GM23338 (cell line): ENCODE measurements around the gene TUBA1B. TPM values are rescaled to one million over a fixed set of nuclear protein-coding genes. Genes with fewer than 3 reads are reported as not detected.

Source experiments
- ATAC-seq: fragments of 200-7000 bp; cut with Tn5 transposase; 3 replicates; pipeline ENCODE4 v1.9.1; 2020
- DNase-seq: peaks from one replicate; pipeline ENCODE4 v3.0.0-alpha.2; 2015; ENCODE audit warnings: low spot score
- H2AFZ ChIP-seq: fragments of 200-600 bp; sonication (generic); 2 replicates; pipeline ENCODE4 v1.8.0; 2016; ENCODE audit warnings: antibody characterized with exemption, mild to moderate bottlenecking, moderate library complexity
- H3F3A ChIP-seq: fragments of 200-600 bp; sonication (generic); replicated peaks from 2 replicates; pipeline ENCODE4 v1.8.0; 2017; ENCODE audit warnings: antibody characterized with exemption, mixed run types, low read depth
- H3K27ac ChIP-seq: fragments of 200-600 bp; sonication (generic); 2 replicates; pipeline ENCODE4 v1.6.1; 2016; ENCODE audit warnings: low read depth
- H3K27me3 ChIP-seq: fragments of 200-600 bp; sonication (generic); 2 replicates; pipeline ENCODE4 v1.8.0; 2016; ENCODE audit warnings: mild to moderate bottlenecking, mixed run types, moderate library complexity; ENCODE audit not compliant: insufficient read depth
- H3K36me3 ChIP-seq: fragments of 200-600 bp; sonication (generic); 2 replicates; pipeline ENCODE4 v1.8.0; 2016; ENCODE audit warnings: mild to moderate bottlenecking; ENCODE audit not compliant: insufficient read depth
- H3K4me1 ChIP-seq: fragments of 200-600 bp; sonication (generic); 2 replicates; pipeline ENCODE4 v1.8.0; 2016; ENCODE audit warnings: mild to moderate bottlenecking, moderate library complexity; ENCODE audit not compliant: insufficient read depth
- H3K4me2 ChIP-seq: fragments of 200-600 bp; sonication (generic); 2 replicates; pipeline ENCODE4 v1.7.1; 2017; ENCODE audit warnings: mixed run types
- H3K4me3 ChIP-seq: fragments of 200-600 bp; sonication (generic); 2 replicates; pipeline ENCODE4 v1.6.1; 2016; ENCODE audit warnings: mixed run types
- H3K79me2 ChIP-seq: fragments of 200-600 bp; sonication (generic); replicated peaks from 2 replicates; pipeline ENCODE4 v1.8.0; 2017; ENCODE audit warnings: mild to moderate bottlenecking; ENCODE audit not compliant: insufficient read depth
- H3K9me2 ChIP-seq: fragments of 200-600 bp; sonication (generic); 2 replicates; pipeline ENCODE4 v1.8.0; 2017; ENCODE audit not compliant: insufficient read depth
- H4K20me1 ChIP-seq: fragments of 200-600 bp; sonication (generic); replicated peaks from 2 replicates; pipeline ENCODE4 v1.8.0; 2017; ENCODE audit warnings: mild to moderate bottlenecking; ENCODE audit not compliant: insufficient read depth
- H3K27ac Mint-ChIP-seq: 2 replicates; pipeline ENCODE4 v1.8.0; 2020; ENCODE audit warnings: inconsistent platforms, mild to moderate bottlenecking, moderate library complexity, mixed read lengths
- H3K27me3 Mint-ChIP-seq: 3 replicates; pipeline ENCODE4 v1.8.0; 2022; ENCODE audit warnings: low read depth, mild to moderate bottlenecking, moderate library complexity, mixed read lengths, inconsistent platforms; ENCODE audit not compliant: insufficient read depth, poor library complexity
- H3K36me3 Mint-ChIP-seq: 3 replicates; pipeline ENCODE4 v1.8.0; 2021; ENCODE audit warnings: low read depth, mild to moderate bottlenecking, inconsistent platforms, moderate library complexity, mixed read lengths
- H3K4me1 Mint-ChIP-seq: 3 replicates; pipeline ENCODE4 v1.8.0; 2020; ENCODE audit warnings: mild to moderate bottlenecking, inconsistent platforms, mixed read lengths
- H3K4me3 Mint-ChIP-seq: 3 replicates; pipeline ENCODE4 v1.8.0; 2021; ENCODE audit warnings: moderate library complexity, mild to moderate bottlenecking, inconsistent platforms, mixed read lengths
- H3K9me3 Mint-ChIP-seq: 3 replicates; pipeline ENCODE4 v1.8.0; 2020; ENCODE audit warnings: moderate library complexity, mild to moderate bottlenecking, inconsistent platforms, mixed read lengths
- CREB1 ChIP-seq: fragments of 250-450 bp; sonication (Bioruptor Pico); IDR thresholded peaks from 2 replicates; pipeline ENCODE4 v1.5.0; 2020; ENCODE audit warnings: low read depth, mild to moderate bottlenecking, moderate library complexity
- EZH2 ChIP-seq: fragments of 200-600 bp; sonication (generic); IDR thresholded peaks from one replicate; pipeline ENCODE4 v1.8.0; 2017; ENCODE audit warnings: antibody characterized with exemption, mild to moderate bottlenecking, low read depth; ENCODE audit not compliant: unreplicated experiment
- POLR2AphosphoS5 ChIP-seq: IDR thresholded peaks from 2 replicates; pipeline ENCODE4 v1.6.1; 2016; ENCODE audit warnings: antibody characterized with exemption, low read depth
- ZNF114 ChIP-seq: fragments of 250-450 bp; sonication (Bioruptor Pico); IDR thresholded peaks from 2 replicates; pipeline ENCODE4 v1.5.0; 2020; ENCODE audit warnings: mild to moderate bottlenecking, moderate library complexity
- ZNF331 ChIP-seq: fragments of 250-450 bp; sonication (Bioruptor Pico); IDR thresholded peaks from 2 replicates; pipeline ENCODE4 v1.5.0; 2020; ENCODE audit warnings: low read depth, mild to moderate bottlenecking, moderate library complexity
- polyA plus RNA-seq: library from polyadenylated mRNA; unstranded; fragments of >200 nt; fragmentation: Nextera tagmentation; extraction: Ambion mirVana; gene quantifications from 2 replicates; pipeline ENCODE4 v1.2.1, GENCODE V29; 2016
- total RNA-seq: library from RNA; depleted of rRNA; stranded (reverse); fragments of >200 nt; shearing (Covaris generic); gene quantifications from 2 replicates; pipeline ENCODE4 v1.2.3, GENCODE V29; 2014
- TF ChIP-seq, protein P1 (sequence below), 2 experiments: fragments of 200-600 bp in 1 of 2; sonication (generic) in 1 of 2; conservative IDR thresholded peaks; 2 replicates each; pipeline versions ENCODE4 v1.5.1 to v1.6.1; 2016 to 2017; ENCODE audit warnings: antibody characterized with exemption in 2 of 2, low read depth in 2 of 2, mild to moderate bottlenecking in 2 of 2, moderate library complexity in 1 of 2

TUBA1B gene
- total and polyA plus RNA-seq, 2 experiments from 2014 or later: 1,116 to 2,718 TPM

DNA sequence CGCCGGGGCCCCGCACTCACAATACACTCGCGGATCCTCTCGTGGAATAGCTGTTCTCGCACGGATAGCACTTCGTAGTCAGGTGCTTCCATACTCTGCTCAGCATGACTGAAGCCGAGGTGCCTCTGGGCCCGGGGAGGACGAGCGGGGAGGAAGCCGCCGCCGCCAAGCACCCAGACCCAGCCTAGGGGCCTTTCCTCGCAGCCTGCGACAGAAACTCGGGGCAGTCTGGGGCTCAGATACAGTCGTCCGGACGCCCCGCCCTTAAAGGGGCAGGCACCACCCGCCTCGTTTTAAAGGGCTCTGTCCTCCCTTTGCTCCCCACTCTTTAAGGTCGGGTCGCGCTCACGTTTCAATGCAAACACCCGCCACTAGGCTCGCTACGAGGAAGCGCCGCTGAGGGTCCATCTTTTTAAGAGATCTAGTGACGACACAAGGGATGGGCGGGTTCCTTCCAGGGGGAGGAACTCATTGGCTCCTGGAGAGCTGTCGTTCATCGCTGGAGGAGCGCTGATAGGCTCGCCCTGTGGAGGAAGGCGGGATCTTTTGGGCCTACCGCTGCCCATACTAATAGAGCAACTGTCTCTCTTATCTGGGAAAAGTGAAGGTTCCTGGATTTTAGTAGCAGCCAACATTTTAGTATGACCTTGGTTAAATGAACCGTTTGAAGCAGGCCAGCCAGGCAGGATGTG, 20.6 kb downstream of the TUBA1B start, which contains the start of gene LMBR1L:
Gene LMBR1L (minus strand): TSS at position 384 of the 692 bp plus-strand sequence. CDS start 292 bp downstream, at position 92.
- Histone ChIP-seq H3K27ac (peak within 1 kb of the TSS; percentile 65), H4K20me1 (peaks cover 8% of the 10 kb centered on the region), H3K9me2 (no peaks in the 10 kb centered on the region), H2AFZ (peak within 1 kb of the TSS; percentile 82), H3K4me1 (peaks cover 14% of the 10 kb centered on the region; the same call in 1 of the 2 replicates), H3K4me2 (peak within 1 kb of the TSS; percentile 87), H3K36me3 (no peaks in the 10 kb centered on the region), H3K27me3 (no peaks in the 10 kb centered on the region), H3K79me2 (peaks cover 29% of the 10 kb centered on the region), H3F3A (peaks cover 6% of the 10 kb centered on the region; the same call in 1 of the 2 replicates), H3K4me3 (peak within 1 kb of the TSS; percentile 90)
- DNase-seq: peak; percentile 99
- Mint-ChIP-seq H3K36me3 (peaks cover 12% of the 10 kb centered on the region), H3K27ac (peak within 1 kb of the TSS; percentile 92), H3K27me3 (peaks cover 6% of the 10 kb centered on the region), H3K9me3 (peaks cover 29% of the 10 kb centered on the region), H3K4me3 (peak within 1 kb of the TSS; percentile 96), H3K4me1 (peaks cover 34% of the 10 kb centered on the region)
- peak; percentile 95 for ATAC-seq
- TF ChIP-seq EZH2: no peak
- peak; percentile 91 for TF ChIP-seq CREB1 (CRISPR knock-in tag)
- no peak for TF ChIP-seq ZNF331 (CRISPR knock-in tag)
- no peak for TF ChIP-seq ZNF114 (CRISPR knock-in tag)
- TF ChIP-seq, protein P1, sequence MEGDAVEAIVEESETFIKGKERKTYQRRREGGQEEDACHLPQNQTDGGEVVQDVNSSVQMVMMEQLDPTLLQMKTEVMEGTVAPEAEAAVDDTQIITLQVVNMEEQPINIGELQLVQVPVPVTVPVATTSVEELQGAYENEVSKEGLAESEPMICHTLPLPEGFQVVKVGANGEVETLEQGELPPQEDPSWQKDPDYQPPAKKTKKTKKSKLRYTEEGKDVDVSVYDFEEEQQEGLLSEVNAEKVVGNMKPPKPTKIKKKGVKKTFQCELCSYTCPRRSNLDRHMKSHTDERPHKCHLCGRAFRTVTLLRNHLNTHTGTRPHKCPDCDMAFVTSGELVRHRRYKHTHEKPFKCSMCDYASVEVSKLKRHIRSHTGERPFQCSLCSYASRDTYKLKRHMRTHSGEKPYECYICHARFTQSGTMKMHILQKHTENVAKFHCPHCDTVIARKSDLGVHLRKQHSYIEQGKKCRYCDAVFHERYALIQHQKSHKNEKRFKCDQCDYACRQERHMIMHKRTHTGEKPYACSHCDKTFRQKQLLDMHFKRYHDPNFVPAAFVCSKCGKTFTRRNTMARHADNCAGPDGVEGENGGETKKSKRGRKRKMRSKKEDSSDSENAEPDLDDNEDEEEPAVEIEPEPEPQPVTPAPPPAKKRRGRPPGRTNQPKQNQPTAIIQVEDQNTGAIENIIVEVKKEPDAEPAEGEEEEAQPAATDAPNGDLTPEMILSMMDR (conservative IDR thresholded peaks at IDR 0.05; ENCODE audit: low read depth in 2 of 2): peak; percentile 15 to 20; a peak in 2 of 4 replicates
- peak; percentile 84 for TF ChIP-seq POLR2AphosphoS5

DNA sequence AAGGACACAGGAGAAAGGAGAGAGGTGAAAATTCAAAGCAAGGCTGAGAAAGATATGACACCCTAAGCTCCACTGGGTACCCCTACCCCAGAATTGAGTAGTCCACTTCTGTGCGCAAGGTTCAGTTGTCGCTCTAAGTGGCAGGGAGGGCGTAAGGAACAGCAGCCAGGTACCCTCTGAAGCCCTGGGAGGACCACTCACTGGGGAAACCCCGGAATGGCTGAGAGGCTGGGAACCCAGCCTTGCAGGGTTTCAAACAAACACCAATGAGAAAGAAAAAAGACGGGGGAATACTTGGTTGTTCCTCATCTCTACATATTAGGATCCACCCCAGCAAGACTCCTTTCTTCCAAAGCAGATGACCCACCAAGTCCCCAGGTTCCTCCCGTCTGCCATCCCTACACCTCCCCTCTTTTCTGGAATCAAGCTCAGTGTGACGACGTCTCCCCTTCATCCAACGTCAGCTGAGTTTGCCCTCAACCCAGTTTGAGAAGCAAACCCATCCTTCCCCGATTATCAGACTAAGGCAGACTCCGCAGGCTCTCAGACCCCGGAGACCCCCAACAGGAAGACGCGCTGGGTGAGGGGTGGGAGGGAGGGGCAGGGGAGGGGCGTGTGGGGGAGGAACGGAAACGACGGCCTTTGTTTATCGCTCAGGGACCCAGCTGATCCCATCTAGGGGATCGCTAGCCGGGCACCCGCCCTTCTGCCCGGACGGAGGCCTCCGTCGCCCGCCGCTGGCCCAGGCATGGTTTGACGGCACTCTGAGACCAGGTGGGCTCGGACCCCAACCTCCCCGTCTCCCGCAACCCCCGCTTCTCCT, 21.3 kb downstream of the TUBA1B start:
- Mint-ChIP-seq H3K27me3 (peaks cover 6% of the 10 kb centered on the region), H3K4me3 (peak overlapping the region; percentile 96), H3K36me3 (peaks cover 12% of the 10 kb centered on the region), H3K27ac (peak overlapping the region; percentile 92), H3K4me1 (peaks cover 34% of the 10 kb centered on the region), H3K9me3 (peaks cover 29% of the 10 kb centered on the region)
- TF ChIP-seq POLR2AphosphoS5: no peak
- H4K20me1 ChIP-seq: peaks cover 8% of the 10 kb centered on the region
- peak overlapping the region; percentile 65; the same call in 1 of the 2 replicates for H3K27ac ChIP-seq
- DNase-seq (peak; percentile 75), ATAC-seq (peak; percentile 49)
- peak overlapping the region; percentile 87 for H3K4me2 ChIP-seq
- H3K9me2 ChIP-seq: no peaks in the 10 kb centered on the region
- H3K36me3 ChIP-seq: no peaks in the 10 kb centered on the region
- H3K4me1 ChIP-seq: peaks cover 14% of the 10 kb centered on the region; the same call in 1 of the 2 replicates
- H3K4me3 ChIP-seq: peak overlapping the region; percentile 90
- H3F3A ChIP-seq: peaks cover 6% of the 10 kb centered on the region; the same call in 1 of the 2 replicates
- H2AFZ ChIP-seq: peak overlapping the region; percentile 82
- no peaks in the 10 kb centered on the region for H3K27me3 ChIP-seq
- H3K79me2 ChIP-seq: peaks cover 29% of the 10 kb centered on the region
